HepG2 (cell line): ENCODE data around the gene GRHL1.

Experiments used
- ELF4 ChIP-seq: sonication (generic); formaldehyde crosslinking; IDR thresholded peaks from 2 replicates; pipeline ENCODE4 v1.5.0; 2020; ENCODE audit warnings: missing genetic modification reagents, mild to moderate bottlenecking, moderate library complexity, borderline replicate concordance
- RELA ChIP-seq: sonication (generic); formaldehyde crosslinking; IDR thresholded peaks from 2 replicates; pipeline ENCODE4 v1.4.0; 2020; ENCODE audit warnings: missing genetic modification reagents
- ZFYVE20 ChIP-seq: sonication (generic); formaldehyde crosslinking; IDR thresholded peaks from 2 replicates; pipeline ENCODE4 v1.8.0; 2023; ENCODE audit warnings: low read depth, mild to moderate bottlenecking, moderate library complexity, missing genetic modification reagents, borderline replicate concordance
- ZIK1 ChIP-seq: sonication (generic); formaldehyde crosslinking; IDR thresholded peaks from 2 replicates; pipeline ENCODE4 v1.5.0; 2020; ENCODE audit warnings: mild to moderate bottlenecking, low read depth, missing genetic modification reagents, borderline replicate concordance
- ZNF121 ChIP-seq: sonication (generic); formaldehyde crosslinking; IDR thresholded peaks from 2 replicates; pipeline ENCODE4 v1.5.0; 2020; ENCODE audit warnings: mild to moderate bottlenecking, missing genetic modification reagents
- ZNF274 ChIP-seq: sonication (generic); formaldehyde crosslinking; IDR thresholded peaks from 2 replicates; pipeline ENCODE4 v1.5.1; 2020; ENCODE audit warnings: mild to moderate bottlenecking, missing genetic modification reagents

DNA sequence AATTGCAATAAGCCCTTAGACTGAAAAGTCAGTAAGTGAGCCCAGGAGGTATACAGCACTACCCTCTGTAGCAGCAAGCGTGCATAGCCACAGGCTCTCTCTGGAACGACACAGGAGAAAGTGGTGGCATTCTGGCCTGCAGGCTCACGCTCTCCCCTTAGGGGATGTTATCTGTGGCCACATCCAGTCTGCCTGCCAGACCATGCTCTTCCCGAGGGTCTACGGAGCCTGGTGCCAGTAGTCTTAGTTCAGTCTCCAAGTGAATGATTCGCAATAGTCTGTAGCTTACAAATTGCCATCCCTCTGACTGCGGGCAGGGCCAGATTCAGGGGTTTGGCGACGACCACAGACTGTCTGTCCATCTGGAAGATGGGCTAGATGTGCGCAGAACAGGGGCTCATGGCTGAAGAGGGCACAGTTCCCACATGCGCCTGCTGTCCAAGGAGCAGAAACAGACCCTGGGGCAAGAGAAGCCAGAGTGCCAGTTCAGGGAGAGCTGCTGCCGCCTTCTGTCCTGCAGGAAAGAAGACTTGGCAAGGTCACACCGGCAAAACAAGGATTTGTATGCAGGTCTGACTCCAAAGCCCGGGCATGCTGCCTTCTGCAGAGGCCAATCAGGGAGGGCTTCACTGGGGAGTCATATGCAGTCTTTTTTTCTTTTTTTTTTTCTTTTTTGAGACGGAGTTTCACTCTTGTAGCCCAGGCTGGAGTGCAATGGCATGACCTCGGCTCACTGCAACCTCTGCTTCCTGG lies 88.3 kb downstream of the GRHL1 start:
- TF ChIP-seq ZNF121 (CRISPR knock-in tag) (no peak), ZNF274 (CRISPR knock-in tag) (no peak), ZIK1 (CRISPR knock-in tag) (no peak), RELA (no peak), ZFYVE20 (CRISPR knock-in tag) (no peak), ELF4 (CRISPR knock-in tag) (no peak)
